GM23338 (cell line): ENCODE results near the gene MMAB.

Experiments
- CREB1 ChIP-seq: fragments of 250-450 bp; sonication (Bioruptor Pico); IDR thresholded peaks from 2 replicates; pipeline ENCODE4 v1.5.0; 2020; ENCODE audit warnings: low read depth, mild to moderate bottlenecking, moderate library complexity
- ETS1 ChIP-seq: IDR thresholded peaks from 2 replicates; pipeline ENCODE4 v1.6.1; 2016; ENCODE audit warnings: antibody characterized with exemption
- EZH2 ChIP-seq: fragments of 200-600 bp; sonication (generic); IDR thresholded peaks from one replicate; pipeline ENCODE4 v1.8.0; 2017; ENCODE audit warnings: antibody characterized with exemption, mild to moderate bottlenecking, low read depth; ENCODE audit not compliant: unreplicated experiment
- EZH2phosphoT487 ChIP-seq: fragments of 200-600 bp; sonication (generic); IDR thresholded peaks from one replicate; pipeline ENCODE4 v1.8.1; 2018; ENCODE audit warnings: antibody characterized with exemption; ENCODE audit not compliant: unreplicated experiment
- JUNB ChIP-seq: IDR thresholded peaks from one replicate; pipeline ENCODE4 v1.6.1; 2016; ENCODE audit warnings: antibody characterized with exemption; ENCODE audit not compliant: unreplicated experiment
- NANOG ChIP-seq: IDR thresholded peaks from 2 replicates; pipeline ENCODE4 v1.6.1; 2016; ENCODE audit warnings: antibody characterized with exemption, borderline replicate concordance
- POLR2AphosphoS5 ChIP-seq: IDR thresholded peaks from 2 replicates; pipeline ENCODE4 v1.6.1; 2016; ENCODE audit warnings: antibody characterized with exemption, low read depth
- REST ChIP-seq: IDR thresholded peaks from one replicate; pipeline ENCODE4 v1.6.1; 2018; ENCODE audit warnings: antibody characterized with exemption; ENCODE audit not compliant: unreplicated experiment
- STAT1 ChIP-seq: IDR thresholded peaks from one replicate; pipeline ENCODE4 v1.6.1; 2016; ENCODE audit warnings: antibody characterized with exemption; ENCODE audit not compliant: unreplicated experiment
- ZNF114 ChIP-seq: fragments of 250-450 bp; sonication (Bioruptor Pico); IDR thresholded peaks from 2 replicates; pipeline ENCODE4 v1.5.0; 2020; ENCODE audit warnings: mild to moderate bottlenecking, moderate library complexity
- ZNF331 ChIP-seq: fragments of 250-450 bp; sonication (Bioruptor Pico); IDR thresholded peaks from 2 replicates; pipeline ENCODE4 v1.5.0; 2020; ENCODE audit warnings: low read depth, mild to moderate bottlenecking, moderate library complexity
- TF ChIP-seq, protein P1 (sequence below), 2 experiments: fragments of 200-600 bp in 1 of 2; sonication (generic) in 1 of 2; conservative IDR thresholded peaks; 2 replicates each; pipeline versions ENCODE4 v1.5.1 to v1.6.1; 2016 to 2017; ENCODE audit warnings: antibody characterized with exemption in 2 of 2, low read depth in 2 of 2, mild to moderate bottlenecking in 2 of 2, moderate library complexity in 1 of 2
- TF ChIP-seq, protein P2 (sequence below): fragments of 250-450 bp; sonication (Bioruptor Pico); IDR thresholded peaks from 2 replicates; pipeline ENCODE4 v1.5.0; 2020; ENCODE audit warnings: mild to moderate bottlenecking, moderate library complexity

GRCh38 chr12:109521831-109522230 lies 51.5 kb downstream of the MMAB start:
- TF ChIP-seq REST = no peak
- TF ChIP-seq, protein P1, sequence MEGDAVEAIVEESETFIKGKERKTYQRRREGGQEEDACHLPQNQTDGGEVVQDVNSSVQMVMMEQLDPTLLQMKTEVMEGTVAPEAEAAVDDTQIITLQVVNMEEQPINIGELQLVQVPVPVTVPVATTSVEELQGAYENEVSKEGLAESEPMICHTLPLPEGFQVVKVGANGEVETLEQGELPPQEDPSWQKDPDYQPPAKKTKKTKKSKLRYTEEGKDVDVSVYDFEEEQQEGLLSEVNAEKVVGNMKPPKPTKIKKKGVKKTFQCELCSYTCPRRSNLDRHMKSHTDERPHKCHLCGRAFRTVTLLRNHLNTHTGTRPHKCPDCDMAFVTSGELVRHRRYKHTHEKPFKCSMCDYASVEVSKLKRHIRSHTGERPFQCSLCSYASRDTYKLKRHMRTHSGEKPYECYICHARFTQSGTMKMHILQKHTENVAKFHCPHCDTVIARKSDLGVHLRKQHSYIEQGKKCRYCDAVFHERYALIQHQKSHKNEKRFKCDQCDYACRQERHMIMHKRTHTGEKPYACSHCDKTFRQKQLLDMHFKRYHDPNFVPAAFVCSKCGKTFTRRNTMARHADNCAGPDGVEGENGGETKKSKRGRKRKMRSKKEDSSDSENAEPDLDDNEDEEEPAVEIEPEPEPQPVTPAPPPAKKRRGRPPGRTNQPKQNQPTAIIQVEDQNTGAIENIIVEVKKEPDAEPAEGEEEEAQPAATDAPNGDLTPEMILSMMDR (conservative IDR thresholded peaks at IDR 0.05; ENCODE audit: low read depth in 2 of 2) = no peak
- TF ChIP-seq POLR2AphosphoS5 = no peak
- no peak for TF ChIP-seq EZH2
- no peak for TF ChIP-seq EZH2phosphoT487
- no peak for TF ChIP-seq JUNB
- TF ChIP-seq STAT1 = no peak
- no peak for TF ChIP-seq ETS1
- TF ChIP-seq CREB1 (CRISPR knock-in tag) = no peak
- no peak for TF ChIP-seq ZNF331 (CRISPR knock-in tag)
- TF ChIP-seq, protein P2, sequence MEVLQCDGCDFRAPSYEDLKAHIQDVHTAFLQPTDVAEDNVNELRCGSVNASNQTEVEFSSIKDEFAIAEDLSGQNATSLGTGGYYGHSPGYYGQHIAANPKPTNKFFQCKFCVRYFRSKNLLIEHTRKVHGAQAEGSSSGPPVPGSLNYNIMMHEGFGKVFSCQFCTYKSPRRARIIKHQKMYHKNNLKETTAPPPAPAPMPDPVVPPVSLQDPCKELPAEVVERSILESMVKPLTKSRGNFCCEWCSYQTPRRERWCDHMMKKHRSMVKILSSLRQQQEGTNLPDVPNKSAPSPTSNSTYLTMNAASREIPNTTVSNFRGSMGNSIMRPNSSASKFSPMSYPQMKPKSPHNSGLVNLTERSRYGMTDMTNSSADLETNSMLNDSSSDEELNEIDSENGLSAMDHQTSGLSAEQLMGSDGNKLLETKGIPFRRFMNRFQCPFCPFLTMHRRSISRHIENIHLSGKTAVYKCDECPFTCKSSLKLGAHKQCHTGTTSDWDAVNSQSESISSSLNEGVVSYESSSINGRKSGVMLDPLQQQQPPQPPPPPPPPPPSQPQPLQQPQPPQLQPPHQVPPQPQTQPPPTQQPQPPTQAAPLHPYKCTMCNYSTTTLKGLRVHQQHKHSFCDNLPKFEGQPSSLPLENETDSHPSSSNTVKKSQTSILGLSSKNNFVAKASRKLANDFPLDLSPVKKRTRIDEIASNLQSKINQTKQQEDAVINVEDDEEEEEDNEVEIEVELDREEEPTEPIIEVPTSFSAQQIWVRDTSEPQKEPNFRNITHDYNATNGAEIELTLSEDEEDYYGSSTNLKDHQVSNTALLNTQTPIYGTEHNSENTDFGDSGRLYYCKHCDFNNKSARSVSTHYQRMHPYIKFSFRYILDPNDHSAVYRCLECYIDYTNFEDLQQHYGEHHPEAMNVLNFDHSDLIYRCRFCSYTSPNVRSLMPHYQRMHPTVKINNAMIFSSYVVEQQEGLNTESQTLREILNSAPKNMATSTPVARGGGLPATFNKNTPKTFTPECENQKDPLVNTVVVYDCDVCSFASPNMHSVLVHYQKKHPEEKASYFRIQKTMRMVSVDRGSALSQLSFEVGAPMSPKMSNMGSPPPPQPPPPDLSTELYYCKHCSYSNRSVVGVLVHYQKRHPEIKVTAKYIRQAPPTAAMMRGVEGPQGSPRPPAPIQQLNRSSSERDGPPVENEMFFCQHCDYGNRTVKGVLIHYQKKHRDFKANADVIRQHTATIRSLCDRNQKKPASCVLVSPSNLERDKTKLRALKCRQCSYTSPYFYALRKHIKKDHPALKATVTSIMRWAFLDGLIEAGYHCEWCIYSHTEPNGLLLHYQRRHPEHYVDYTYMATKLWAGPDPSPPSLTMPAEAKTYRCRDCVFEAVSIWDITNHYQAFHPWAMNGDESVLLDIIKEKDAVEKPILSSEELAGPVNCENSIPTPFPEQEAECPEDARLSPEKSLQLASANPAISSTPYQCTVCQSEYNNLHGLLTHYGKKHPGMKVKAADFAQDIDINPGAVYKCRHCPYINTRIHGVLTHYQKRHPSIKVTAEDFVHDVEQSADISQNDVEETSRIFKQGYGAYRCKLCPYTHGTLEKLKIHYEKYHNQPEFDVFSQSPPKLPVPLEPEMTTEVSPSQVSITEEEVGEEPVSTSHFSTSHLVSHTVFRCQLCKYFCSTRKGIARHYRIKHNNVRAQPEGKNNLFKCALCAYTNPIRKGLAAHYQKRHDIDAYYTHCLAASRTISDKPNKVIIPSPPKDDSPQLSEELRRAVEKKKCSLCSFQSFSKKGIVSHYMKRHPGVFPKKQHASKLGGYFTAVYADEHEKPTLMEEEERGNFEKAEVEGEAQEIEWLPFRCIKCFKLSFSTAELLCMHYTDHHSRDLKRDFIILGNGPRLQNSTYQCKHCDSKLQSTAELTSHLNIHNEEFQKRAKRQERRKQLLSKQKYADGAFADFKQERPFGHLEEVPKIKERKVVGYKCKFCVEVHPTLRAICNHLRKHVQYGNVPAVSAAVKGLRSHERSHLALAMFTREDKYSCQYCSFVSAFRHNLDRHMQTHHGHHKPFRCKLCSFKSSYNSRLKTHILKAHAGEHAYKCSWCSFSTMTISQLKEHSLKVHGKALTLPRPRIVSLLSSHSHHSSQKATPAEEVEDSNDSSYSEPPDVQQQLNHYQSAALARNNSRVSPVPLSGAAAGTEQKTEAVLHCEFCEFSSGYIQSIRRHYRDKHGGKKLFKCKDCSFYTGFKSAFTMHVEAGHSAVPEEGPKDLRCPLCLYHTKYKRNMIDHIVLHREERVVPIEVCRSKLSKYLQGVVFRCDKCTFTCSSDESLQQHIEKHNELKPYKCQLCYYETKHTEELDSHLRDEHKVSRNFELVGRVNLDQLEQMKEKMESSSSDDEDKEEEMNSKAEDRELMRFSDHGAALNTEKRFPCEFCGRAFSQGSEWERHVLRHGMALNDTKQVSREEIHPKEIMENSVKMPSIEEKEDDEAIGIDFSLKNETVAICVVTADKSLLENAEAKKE (CRISPR knock-in tag) = no peak
- no peak for TF ChIP-seq NANOG
- no peak for TF ChIP-seq ZNF114 (CRISPR knock-in tag)
